Prostate gland (tissue), 2 donors: ENCODE measurements around the gene EXD3.
A peak's percentile ranks its signal among the peaks of the same experiment; 100 is the strongest.

ENCODE experiments used
- POLR2A ChIP-seq: fragments of 450-650 bp; IDR thresholded peaks from one replicate; pipeline ENCODE4 v1.6.1; 2016; ENCODE audit warnings: antibody characterized with exemption, mild to moderate bottlenecking
- TF ChIP-seq, protein P1 (sequence below), 4 experiments: fragments of 200-600 bp in 2 of 4; fragments of 450-650 bp in 2 of 4; sonication (generic) in 2 of 4; IDR thresholded peaks; 1 replicate in 3 of 4; 2 replicates in 1 of 4; pipeline ENCODE4 v1.5.1; 2016 to 2019; ENCODE audit warnings: antibody characterized with exemption in 4 of 4, mild to moderate bottlenecking in 2 of 4, moderate library complexity in 2 of 4

DNA sequence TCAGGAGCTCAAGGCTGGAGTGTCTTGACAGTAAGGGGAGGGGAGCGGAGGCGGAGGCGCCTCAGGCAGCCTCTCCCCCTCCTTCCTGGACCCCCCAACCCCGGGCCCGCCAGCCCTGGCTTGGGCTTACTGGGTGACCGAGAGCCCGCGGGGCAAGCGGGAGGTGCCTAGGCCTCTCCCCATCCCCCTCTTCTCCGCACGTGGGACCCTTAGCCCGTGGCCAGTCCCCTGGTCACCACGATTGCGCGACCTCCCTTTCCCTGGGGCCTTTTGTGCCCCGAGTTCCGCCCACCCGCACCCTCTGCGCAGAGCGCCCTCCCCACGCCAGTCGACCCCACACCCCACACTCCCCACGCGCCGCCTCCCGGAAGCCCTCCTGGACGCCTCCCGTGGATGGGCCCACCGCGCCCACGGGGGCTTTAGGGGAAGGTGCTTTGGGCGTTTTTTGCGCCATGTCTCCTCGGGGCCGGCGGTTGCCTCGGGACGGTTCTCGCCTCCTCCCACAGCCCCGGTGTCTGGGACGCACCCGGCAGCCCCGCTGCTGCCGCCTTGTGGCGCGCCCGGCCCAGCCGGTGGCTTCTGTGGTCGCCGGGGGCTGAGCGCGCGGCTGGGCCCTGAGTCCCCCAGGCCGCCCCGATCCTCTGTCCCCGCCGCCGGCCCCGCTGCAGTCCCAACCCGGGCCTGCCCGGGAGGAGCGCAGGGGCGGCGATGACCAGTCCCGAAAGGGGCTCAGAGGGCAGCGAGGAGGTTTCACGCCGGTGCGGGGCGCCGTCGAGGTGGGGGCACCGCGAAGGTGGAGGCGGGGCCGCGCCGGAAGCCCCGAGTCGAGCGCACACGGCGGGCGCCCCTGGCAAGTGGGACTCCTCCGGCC is 142.3 kb downstream of the EXD3 start:
- TF ChIP-seq, protein P1, sequence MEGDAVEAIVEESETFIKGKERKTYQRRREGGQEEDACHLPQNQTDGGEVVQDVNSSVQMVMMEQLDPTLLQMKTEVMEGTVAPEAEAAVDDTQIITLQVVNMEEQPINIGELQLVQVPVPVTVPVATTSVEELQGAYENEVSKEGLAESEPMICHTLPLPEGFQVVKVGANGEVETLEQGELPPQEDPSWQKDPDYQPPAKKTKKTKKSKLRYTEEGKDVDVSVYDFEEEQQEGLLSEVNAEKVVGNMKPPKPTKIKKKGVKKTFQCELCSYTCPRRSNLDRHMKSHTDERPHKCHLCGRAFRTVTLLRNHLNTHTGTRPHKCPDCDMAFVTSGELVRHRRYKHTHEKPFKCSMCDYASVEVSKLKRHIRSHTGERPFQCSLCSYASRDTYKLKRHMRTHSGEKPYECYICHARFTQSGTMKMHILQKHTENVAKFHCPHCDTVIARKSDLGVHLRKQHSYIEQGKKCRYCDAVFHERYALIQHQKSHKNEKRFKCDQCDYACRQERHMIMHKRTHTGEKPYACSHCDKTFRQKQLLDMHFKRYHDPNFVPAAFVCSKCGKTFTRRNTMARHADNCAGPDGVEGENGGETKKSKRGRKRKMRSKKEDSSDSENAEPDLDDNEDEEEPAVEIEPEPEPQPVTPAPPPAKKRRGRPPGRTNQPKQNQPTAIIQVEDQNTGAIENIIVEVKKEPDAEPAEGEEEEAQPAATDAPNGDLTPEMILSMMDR (IDR thresholded peaks at IDR 0.05), result peak; percentile 12 to 74 (median 54)
- TF ChIP-seq POLR2A, result no peak
